Endometrial microvascular endothelial cells (primary cell): ENCODE measurements around the gene ACOT11. TPM values are rescaled to one million over a fixed set of nuclear protein-coding genes. Genes with fewer than 3 reads are reported as not detected.

Experiments
- in situ Hi-C: cut with HindIII; loops from 2 replicates; pipeline ENCODE4 v1.10.0; 2017; ENCODE audit warnings: low sequenced_read_pairs, low pct_unique_long_range_greater_than_20kb; ENCODE audit errors: inconsistent ontology term
- total RNA-seq: library from RNA; depleted of rRNA; stranded (reverse); fragments of >200 nt; gene quantifications from one replicate; pipeline ENCODE4 v1.2.3, GENCODE V29; 2015; ENCODE audit errors: inconsistent ontology term

The ACOT11 gene
- total RNA-seq, 1 donor from 2014 or later: 6.4 TPM

DNA sequence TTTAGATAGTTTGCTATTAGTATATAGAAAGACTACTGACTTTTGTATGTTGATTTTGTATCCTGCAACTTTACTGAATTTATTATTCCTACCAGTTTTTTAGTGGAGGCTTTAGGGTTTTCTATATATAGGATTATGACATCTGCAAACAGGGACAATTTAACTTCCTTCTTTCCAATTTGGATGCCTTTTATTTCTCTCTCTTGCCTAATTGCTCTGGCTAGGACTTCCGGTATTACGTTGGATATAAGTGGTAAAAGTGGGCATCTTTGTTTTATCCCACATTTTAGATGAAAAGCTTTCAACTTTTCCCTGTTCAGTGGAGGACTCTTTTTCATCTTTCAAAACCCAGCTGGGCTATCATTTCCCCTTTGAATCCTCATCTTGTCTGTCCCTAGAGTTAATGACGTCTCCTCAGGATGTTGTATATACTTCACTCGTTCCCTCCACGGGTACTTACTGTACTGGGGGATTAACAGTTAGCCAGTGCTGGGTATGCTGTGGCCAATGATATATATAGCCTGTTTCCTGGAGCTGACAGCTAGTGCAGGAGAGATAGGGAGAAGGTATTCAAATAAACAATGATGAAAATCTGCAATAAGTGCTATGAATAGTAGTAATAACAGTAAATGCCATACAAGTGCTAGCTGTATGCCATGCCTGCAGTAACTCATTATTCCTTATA lies 9.8 kb downstream of the ACOT11 start:
- in situ Hi-C loops: no loop called here

DNA sequence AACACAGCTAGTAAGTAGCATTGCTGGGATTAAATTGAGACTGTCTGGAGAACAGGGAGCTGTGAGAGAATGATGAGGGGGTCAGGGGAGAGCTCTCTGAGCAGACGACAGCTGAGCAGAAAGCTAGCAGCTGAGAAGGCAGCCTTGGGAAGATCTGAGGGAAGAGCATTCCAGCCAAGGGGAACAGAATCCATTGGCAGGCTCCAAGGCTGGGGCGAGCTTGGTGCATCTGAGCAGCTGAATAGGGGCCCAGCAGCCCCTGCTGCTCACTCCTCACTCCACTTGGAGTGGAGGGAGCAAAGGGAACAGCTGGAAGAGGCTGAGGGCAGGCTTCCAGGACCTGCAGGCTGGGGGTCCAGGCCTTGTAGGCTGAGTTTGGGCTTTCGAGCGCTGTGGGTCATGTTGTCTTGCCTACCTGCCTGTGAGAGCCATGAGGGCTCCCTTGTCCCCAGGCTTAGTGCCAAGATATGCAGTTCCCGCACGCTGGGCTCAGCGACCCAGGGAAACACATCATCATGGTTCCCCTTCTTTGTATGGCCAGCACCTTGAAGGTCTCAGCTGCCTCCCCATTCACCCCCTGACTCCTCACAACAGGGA lies 10.5 kb downstream of the ACOT11 start:
- in situ Hi-C loops: no loop called here

DNA sequence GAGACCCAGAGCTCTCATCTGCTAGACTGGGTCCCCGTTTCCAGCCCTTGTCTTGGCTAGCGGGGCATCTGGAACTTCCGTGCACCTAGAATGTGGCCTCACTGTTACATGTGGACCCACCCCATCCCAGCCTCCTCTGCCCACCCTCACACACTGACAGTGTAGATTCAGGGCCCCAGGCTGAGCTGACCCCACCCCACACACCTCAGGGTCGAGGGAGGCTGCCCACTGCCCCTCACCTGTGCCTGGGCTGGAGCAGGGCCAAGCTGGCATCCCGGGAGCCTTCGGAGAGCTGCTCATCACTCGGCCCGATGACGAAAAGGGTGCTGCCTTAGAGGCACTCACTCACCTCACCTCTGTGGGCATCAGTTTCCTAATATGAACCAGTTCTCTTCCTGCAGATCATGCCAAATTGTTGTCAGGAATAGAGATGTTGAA lies 11.1 kb downstream of the ACOT11 start:
- in situ Hi-C loops: no loop called here

- in situ Hi-C loops: no loop called here
These were observed 11.8 kb downstream of the ACOT11 start for GRCh38 chr1:54559771-54560231.

GRCh38 chr1:54564312-54565112 lies 16.5 kb downstream of the ACOT11 start:
- in situ Hi-C loops: no loop called here

DNA sequence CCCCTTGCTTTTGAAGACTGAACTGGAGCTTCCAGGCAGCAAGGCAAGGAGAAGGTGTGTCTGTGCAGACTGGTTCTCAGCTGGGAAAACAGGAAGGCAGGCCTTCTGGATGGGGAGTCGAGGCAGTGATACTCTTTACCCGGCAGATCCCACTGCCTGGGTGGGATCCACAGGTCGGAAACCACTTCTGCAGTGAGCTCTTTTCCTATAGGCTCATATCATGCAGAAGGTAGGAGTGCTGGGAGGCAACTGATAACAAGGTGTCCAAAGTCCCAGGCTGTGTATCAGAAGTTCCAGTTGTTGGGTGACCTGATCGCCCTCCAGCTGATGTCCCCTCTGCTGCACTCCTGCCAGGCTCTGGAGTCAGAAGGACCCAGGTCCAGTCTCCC lies 17.1 kb downstream of the ACOT11 start:
- in situ Hi-C loops: no loop called here

GRCh38 chr1:54566438-54567141 lies 18.6 kb downstream of the ACOT11 start:
- in situ Hi-C loops: no loop called here

DNA sequence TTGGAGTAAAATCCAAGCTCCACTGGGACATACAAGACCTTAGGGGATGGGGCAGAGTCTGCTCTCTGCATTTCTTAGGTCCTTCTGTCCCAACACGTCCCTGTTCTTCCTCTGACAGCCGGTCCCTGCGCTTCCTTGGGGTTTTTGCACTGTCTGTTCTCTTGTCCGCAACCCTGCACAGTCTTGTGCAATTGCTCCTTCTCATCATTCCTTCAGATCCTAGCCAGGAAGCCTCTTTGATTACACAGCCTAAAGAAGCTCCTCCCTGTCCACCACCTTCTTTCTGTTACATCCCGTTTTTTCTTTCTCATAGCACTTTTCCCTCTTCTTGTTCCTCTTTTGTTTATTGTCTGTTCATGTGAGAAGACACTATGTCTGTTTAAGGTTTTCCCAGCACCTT lies 19.9 kb downstream of the ACOT11 start:
- in situ Hi-C loops: no loop called here

DNA sequence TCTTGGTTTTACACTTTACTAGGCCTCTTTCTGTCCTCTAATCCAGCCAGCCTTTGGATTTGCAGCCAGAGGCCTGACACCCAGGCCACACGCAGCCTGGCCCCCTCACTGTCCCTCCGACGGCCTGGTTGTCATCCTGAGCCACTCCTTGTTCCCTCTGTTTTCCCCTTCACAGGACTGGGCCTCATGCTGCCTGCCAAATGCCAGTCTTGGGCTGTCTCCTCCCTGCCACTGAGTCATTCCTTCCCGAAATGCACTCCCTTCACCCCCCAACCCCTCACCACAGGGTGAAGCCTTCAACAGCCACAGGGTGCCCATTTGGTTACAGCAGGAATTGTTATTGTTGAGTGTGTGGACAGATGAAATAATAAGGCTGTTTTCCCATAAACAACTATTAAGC lies 21.3 kb downstream of the ACOT11 start:
- in situ Hi-C loops: no loop called here

DNA sequence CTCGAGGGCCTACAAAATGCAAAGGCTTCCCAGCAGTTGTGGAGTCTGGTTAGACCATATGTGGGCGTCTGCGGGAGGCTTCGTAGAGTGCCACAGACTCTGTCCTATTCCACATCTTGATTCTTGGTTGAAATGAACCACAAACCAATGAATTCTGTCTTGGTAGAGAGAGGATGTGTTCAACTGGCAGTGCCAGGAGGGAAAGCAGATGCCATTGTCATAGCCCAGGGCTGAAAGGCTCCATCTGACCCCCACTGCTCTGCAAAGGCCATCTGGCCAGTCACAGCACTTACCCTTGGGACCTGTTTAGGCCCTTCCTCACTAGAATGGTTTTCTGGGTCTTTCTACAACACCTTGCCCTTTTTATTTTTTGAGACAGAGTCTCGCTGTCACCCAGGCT lies 22.1 kb downstream of the ACOT11 start:
- in situ Hi-C loops: no loop called here

- in situ Hi-C loops: no loop called here
These were observed 23.3 kb downstream of the ACOT11 start for GRCh38 chr1:54571326-54571725.

- in situ Hi-C loops: no loop called here
These were observed 23.9 kb downstream of the ACOT11 start for GRCh38 chr1:54571803-54572541.

GRCh38 chr1:54572542-54572850 lies 24.5 kb downstream of the ACOT11 start:
- in situ Hi-C loops: no loop called here

GRCh38 chr1:54574158-54574778 lies 26.2 kb downstream of the ACOT11 start:
- in situ Hi-C loops: no loop called here

DNA sequence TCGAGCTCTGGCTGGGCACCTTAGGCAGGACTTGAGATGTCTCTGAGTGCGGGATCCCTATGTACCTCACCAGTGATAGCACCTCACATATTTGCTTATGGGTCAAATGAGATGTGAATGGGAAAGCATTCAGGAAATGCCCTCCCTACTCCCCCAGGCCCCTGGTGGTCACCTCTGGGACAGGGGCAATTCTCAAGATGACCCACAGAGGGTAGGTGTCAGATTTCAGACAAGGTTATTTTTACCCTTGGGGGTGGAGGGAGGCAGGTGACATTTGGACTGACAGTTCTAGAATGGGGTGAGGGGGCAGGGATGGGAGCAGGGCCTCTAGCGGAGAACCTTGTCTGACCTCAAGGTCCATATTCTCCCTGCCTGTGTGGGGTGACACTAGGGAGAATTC lies 27.1 kb downstream of the ACOT11 start:
- in situ Hi-C loops: no loop called here

GRCh38 chr1:54575605-54576290 lies 27.7 kb downstream of the ACOT11 start:
- in situ Hi-C loops: no loop called here

DNA sequence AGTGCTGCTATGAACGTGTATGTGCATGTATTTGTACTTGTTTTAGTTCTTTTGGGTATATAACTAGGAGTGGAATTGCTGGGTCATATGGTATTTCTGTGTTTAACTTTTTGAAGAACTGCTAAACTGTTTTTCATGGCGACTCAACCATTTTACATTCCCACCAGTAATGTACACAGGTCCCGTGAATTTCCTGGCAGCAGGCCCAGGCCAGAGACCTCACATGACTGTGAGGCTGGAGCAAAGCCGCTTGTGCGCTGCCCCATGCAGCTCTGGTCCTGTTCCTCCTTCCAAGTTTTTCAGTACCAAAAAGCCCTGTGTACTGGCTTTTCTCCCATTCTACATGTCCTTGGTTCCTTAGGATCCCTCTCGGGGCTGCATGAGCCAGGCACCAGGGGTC lies 29.6 kb downstream of the ACOT11 start:
- in situ Hi-C loops: no loop called here

- in situ Hi-C loops: no loop called here
These were observed 31.3 kb downstream of the ACOT11 start for GRCh38 chr1:54579337-54579781.
